Posterior vena cava (tissue), 2 donors: ENCODE results near the gene L3MBTL3. TPM values are rescaled to one million over a fixed set of nuclear protein-coding genes. Genes with fewer than 3 reads are reported as not detected.
"Not testable (repeated sequence)": the region's sequence is repeated elsewhere in the genome, so short reads cannot be mapped to it uniquely, and the experiment has no call there.

Source experiments
- DNase-seq: peaks from one replicate; pipeline ENCODE4 v3.0.0-alpha.2; 2020; ENCODE audit warnings: low spot score
- intact Hi-C, 2 donors: fragments of 100-400 bp; cut with DNase I; formaldehyde crosslinking; loops; one replicate each; pipeline versions ENCODE4 v1.14.1 to v1.14.2; 2022 to 2023
- total RNA-seq, 2 donors: library from RNA; stranded (reverse); fragmentation: NEBNext Ultra II Directional; extraction: Animal tissue kit (Norgen Biotek cat#: 25700); gene quantifications; one replicate each; pipeline ENCODE4 v1.2.1, GENCODE V29; 2021
- donor health status: DM: yes; HTN: yes; CAD: no.
- donor health status: DM: yes; HTN: yes; CAD: no.

Gene L3MBTL3
- total RNA-seq, 2 donors from 2014 or later = 6.4 to 10.5 TPM

DNA sequence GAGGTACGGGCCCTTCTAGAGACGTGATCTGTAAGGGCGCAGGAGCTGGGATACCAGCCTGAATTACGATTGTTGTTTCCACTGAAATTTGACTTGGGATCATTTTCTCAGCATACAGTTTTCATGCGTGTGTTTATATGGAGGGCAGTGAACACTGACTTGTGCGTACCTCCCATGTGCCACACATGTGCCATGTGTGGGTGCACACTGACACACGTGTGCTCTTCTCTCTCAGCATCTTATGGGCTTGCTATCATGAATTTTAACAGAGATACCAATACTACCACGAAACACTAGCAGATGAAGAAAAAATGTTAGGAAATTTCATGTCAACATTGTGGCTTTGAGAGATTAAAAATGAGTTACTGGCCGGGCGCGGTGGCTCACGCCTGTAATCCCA is 39.1 kb downstream of the L3MBTL3 start:
- intact Hi-C loops = loop anchor here in 1 of 2 donors (5.0 kb wide), 1 partner anchor 50 kb away; no protein-coding TSS in a partner anchor
- no peak for DNase-seq

DNA sequence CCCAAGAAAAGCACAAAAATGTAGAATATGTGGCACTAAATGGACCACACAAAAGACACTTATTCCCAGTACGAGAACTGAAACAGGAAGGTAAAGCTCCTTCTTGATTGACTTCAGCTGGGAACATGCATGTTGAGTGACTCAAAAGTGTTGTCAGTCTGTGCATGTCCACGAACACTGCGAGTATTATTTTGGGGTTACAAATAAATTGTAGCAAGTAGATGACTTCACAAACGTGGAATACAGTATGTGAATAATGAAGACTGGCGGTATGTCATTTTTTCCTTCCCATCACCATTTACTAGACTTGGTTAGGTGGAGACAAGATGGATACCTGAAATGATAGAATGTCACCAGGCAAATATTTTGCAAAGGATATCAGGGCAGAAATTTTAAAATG is 45.4 kb downstream of the L3MBTL3 start:
- intact Hi-C loops = no loop called here
- no peak for DNase-seq

DNA sequence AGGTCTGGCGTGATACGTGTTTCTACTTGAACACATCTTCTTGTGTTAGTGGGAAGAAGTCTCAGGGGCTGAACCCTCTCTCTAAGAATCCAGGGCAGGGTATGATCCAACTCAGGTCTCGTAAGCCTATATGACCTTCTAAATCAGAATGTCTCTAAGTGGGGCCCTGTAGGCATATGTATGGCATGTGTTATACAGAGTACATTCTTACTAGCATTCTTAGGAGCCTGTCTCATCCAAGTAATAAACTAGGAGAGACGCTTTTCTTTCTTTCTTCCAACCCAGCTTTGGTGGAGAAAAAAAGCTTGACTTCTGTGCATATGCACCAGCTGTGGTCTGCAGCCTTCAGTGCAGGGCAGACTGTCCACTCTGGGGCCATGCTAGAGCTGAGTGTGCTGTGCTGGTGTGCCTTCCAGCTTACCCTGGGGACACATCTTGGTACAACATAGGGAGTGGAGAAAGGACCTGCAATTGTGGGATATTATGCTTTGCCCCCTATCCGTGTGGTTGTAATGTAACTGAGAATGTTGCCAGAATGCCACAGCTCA is 47.3 kb downstream of the L3MBTL3 start:
- DNase-seq = no peak
- intact Hi-C loops = no loop called here

DNA sequence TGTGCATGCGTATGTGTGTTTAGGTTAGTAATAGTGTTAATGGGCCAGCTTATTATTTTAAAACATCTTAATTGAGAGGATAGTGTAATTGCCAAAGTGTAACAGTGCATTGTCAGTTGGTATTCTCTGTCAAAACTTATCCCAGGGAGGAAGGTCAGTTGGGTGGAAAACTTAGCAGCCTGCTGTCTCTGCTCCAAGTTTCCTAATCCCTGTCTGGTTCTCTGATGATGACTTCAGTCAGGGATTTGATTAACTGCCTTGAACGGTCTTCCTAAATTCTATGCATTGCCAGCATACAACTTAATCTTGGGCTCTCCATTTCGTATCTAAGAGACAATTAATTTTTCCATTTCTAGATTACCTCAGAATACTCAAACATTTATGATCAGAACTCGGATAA is 51.1 kb downstream of the L3MBTL3 start:
- no peak for DNase-seq
- intact Hi-C loops = no loop called here

DNA sequence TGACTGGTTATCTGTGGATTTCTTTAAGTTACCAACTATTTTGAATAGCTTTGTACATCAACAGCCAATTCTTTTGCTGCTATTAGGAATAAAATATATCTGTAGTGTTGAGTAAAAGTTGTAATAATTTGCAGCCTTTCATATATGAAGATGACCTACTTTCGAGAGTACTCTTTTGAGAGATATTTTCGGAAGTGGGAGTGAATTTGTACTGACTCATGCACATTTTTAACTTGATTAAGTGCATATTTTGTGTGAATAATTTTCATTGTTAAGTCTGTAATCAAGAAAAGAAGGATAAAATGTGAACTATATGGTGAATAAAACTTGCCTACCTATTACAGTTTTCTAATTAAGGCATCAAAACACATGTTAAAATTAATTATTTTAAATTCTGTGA is 51.9 kb downstream of the L3MBTL3 start:
- intact Hi-C loops = no loop called here
- no peak for DNase-seq

DNA sequence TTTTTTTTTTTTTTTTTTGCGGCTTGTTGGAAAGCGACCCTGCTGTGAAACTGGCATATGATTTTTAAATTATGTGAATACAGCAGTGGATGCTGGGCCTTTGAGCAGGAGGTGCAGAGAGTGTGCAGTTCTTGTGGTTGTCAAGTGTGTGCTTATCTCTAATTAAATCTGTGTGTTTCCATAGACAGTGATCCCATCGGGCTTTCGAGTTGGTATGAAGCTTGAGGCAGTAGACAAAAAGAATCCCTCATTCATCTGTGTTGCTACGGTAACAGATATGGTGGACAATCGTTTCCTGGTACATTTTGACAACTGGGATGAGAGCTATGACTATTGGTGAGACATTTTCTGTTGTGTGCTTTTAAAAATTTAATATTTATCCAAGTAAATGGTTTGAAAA is 52.4 kb downstream of the L3MBTL3 start:
- DNase-seq = no peak
- intact Hi-C loops = no loop called here

DNA sequence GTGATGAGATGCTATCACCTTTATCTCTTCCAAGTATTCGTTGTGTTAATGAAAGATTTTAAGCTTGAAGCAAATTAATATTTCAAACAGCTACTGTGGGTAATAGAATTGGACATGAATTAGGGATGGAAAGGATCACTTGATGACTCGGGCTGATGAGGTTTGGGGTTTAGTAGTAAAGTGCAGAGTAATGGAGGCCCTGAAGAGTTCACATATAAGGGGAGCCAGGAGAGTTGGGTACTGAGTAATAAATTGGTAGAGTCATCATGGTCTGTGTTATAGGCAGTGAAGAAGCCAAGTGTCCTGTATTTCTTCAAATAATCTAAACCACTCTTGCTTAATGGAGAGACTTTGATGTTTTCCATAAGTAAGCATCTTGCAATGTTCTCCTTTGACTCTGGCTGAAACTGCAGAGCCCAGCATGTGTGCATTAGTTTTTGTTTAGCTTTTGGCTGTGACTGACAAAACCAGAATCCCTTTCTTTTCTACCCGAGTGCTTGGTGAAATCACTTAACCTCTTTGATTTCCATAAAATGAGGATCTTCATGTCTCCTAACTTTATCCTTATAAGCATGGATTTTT is 57.6 kb downstream of the L3MBTL3 start:
- intact Hi-C loops = no loop called here
- DNase-seq = no peak

DNA sequence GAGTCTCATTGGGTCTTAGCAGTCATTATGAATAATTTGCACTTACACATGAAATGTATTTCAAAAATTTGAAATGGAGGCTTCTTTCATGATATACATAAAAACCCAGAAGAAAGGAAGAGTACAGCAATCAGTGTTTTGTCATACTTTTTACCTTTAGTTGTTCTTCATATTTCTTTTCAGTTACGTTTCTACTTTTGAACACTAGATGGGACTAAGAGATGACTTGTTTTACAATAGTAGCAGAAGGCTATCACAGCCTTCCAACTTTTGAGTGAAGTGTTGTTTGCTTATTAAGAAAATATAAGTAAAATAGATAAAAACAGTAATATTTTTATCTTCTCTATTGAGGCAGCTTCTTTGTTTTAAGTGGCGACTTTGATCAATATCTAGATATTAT is 58.1 kb downstream of the L3MBTL3 start:
- DNase-seq = no peak
- intact Hi-C loops = no loop called here

DNA sequence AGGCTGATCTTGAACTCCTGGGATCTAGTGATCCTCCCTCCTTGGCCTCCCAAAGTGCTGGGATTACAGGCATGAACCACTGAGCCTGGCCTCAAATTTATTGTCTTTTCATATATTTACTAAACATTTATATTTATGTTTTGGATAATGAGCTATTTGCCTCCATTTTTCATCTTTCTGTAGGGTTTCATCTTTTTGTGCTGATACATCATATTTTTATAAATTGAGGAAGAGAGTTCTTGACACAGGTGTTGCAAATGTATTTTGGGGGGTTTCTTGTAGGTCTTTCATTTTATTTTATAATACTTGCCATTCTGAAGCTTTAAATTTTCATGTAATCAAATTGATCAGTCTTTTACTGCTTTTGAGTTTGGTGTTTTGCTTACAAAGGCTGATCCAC is 72.4 kb downstream of the L3MBTL3 start:
- no peak for DNase-seq
- intact Hi-C loops = no loop called here

DNA sequence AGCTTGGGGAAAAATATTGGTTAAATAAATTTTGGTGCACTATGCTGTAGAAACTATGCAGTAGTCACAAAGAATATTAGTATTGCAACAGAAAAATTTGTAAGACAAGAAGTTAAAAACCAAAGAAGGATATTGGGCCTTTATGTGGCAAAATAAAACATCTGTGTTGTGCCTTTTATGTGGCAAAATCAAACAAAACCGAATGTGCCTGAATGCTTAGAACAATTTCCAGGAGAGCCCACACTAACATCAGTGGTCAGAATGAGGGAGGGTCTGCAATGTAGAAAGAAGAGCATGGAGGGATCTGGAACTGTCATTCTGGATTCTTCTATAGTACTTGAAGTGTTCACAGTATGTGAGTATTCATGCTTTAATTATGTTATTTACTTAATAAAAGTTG is 75.2 kb downstream of the L3MBTL3 start:
- intact Hi-C loops = no loop called here
- DNase-seq = no peak

DNA sequence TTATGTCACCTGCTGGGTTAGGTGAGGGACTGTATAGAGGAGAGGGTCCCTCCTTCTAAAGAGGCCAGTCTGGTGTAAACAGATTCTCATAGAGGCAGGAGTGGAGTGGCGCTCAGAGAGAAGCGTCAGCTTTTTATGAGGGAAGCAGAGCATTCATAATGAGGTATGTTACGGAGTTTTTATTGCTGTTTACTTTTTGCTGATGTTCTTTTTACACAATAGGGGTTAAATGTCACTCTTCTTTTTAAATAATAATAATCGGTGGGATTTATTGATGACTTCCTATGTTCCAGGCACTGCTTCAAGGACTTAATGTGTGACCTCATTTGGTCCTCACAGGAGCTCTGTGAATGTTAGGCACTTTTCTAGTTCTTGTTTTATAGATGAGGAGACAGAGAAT is 79.9 kb downstream of the L3MBTL3 start:
- DNase-seq = no peak
- intact Hi-C loops = loop anchor here in 1 of 2 donors (5.0 kb wide), 1 partner anchor 1546 kb away; no protein-coding TSS in a partner anchor

DNA sequence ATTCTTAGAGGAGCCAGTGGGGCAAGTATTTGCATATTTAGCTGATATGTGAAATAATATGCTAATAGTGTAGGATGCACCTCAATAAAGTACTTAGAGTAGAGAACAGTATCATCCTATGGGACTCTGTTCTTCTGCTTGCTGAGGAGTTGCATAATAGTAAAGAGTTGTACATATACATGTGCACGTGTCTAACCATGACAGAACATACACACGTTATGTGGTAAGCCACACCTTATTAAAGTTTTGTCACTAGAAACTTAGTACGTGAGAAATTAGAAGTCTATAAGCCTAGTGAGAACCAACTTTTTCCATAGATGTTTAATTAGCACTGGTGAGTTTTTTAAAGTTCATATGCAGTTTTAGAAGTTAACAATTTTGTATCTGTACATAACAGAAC is 80.7 kb downstream of the L3MBTL3 start:
- DNase-seq = no peak
- intact Hi-C loops = loop anchor here in 1 of 2 donors (5.0 kb wide), 1 partner anchor 1547 kb away; no protein-coding TSS in a partner anchor

DNA sequence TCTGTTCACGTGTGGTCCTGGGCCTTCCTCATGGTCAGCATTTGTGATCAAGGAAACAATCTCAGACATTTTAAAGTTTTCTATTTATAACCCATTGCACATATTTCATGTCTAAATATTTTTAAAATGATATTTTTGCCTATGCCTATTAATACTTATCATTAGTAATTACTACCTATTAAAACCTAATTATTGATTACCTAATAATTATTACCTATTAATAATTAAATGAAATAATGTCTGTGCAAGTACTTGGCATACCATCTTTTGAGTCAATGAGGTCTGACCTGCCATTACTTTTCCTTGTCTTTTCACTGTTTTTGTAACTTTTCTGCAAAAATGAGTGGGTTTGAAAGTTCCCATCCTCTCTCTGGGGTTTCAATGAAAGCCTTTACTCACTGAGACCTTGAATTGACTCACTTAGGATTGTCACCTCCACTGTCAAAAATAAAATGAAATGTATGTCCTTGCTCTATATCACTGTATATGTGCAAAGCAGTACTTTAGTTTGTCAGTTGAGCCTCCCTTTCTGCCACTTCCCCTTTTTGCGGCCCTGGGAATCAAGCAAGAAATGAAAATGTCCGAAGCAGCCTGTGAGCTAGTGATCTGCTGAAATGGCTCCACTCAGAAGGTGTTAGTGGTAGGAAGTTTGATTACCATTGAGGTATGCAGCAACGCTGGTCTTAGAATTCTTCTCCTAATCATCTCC is 87.8 kb downstream of the L3MBTL3 start:
- DNase-seq = no peak
- intact Hi-C loops = loop anchor here in 1 of 2 donors (5.0 kb wide), 1 partner anchor 49 kb away; no protein-coding TSS in a partner anchor

DNA sequence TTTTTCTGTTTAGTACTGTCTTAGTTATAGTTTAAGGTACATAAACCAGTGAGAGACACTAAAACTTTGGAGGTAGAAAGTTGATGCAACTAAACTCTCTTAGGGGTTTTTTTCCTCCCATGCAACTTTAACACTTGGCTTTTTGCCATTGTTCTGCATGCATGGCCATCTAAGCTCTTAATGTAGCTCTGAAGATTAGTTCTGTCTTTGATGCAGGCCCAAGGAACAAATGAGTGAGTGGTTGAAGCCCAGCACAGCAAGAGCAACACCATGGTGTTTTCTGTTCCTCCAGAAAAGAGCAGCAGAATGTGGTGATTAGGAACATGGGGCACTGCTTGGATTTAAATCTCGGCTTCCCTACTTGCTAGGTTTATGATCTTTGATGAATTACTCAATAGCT is 89.3 kb downstream of the L3MBTL3 start:
- intact Hi-C loops = loop anchor here in 1 of 2 donors (5.0 kb wide), 1 partner anchor 50 kb away; no protein-coding TSS in a partner anchor

DNA sequence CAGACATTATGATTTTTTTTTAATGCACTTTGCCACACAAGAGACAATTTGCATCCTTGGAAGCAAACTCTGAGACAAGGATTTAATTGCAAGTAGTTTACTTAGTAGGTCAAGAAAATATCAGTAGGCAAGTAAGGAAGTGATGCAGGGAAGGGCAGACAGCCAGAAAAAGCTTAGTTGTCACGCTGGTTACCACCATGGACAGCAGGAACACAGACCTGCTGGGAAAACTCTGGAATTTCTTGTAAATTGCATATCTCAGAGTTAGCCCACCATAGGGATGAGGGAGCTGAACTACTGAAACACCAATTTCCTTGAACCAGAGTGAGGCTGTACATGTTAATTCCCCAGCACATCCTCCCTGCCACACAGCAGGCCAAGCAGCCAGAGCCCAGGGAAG is 92.7 kb downstream of the L3MBTL3 start:
- intact Hi-C loops = no loop called here
- no peak for DNase-seq

More for the DNA sequence above, 89.3 kb downstream of the L3MBTL3 start:
- no peak for DNase-seq

DNA sequence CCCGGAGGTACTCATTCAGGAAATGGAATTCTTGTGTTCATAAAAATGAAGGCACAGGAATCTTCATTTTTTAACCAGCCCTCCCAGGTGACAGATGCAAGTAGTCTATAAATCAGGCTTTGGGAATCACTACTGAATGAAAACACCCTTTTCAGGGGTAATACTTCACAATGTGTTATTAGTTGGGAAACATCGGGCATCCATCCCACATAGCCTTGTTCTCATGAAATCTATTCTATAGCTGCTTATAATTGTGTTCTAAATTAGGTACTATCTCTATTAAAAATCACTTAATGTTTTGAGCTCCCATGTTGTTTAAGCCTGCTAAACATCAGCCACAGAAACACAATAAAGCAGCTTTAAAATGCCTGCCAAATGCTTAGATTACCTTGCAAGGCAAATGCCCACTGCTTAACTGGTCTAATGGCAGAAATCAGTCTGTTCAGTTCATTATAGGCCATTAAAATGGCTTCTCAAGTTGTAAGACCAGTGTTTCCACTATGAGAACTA is 94.9 kb downstream of the L3MBTL3 start:
- intact Hi-C loops = no loop called here
- DNase-seq = no peak

DNA sequence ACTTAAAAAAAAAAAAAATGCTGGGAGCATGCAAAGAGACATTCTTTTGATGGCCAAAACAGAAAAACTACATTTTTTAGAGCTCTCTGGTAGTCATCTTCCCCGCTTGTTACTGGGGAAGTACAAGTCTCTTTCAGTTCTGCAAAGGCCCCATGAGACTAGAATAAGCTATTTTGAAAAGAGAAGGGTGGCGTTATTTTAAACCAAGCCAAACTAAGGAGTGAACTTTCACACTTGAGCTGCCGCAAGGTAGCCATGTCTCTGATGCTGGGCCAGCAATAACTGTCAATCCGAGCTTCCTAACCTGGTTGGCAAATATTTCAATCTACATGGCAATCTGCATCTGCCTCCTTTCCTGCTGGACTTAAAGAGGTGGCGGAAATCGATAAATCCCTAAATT is 96.7 kb downstream of the L3MBTL3 start:
- intact Hi-C loops = no loop called here
- DNase-seq = no peak

DNA sequence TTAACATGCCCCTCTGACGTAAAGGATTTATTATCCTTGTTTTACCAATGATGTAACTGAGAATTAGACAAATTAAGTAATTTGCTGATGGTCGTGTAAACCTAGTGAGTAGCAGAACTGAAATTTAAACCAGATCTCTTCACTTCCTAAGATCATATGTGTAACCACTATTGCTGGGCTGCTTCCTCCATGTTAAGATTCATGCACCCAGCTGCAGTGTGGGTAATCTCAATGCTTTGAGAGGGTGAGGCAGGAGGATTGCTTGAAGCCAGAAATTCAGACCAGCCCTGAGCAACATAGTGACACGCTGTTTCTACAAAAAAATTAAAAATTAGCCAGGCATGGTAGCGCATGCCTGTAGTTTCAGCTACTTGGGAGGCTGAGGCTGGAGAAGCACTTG is 97.9 kb downstream of the L3MBTL3 start:
- intact Hi-C loops = no loop called here

DNA sequence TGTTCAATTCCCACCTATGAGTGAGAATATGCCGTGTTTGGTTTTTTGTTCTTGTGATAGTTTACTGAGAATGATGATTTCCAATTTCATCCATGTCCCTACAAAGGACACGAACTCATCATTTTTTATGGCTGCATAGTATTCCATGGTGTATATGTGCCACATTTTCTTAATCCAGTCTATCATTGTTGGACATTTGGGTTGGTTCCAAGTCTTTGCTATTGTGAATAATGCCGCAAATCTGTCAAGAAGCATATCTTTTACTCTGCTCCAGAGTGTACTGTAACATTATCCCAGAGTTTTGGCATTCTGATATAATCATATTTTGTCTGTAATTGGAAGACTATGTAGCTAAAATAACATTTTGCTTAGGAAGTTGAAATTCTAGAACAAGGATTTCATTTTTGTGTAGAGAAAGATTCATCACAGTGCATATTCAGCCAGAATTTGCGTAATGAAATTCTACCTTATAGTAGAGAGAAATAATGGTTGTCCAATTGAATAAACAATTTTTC is 98.9 kb downstream of the L3MBTL3 start:
- intact Hi-C loops, DNase-seq: not testable (repeated sequence)

More for the DNA sequence above, 97.9 kb downstream of the L3MBTL3 start:
- no peak for DNase-seq

DNA sequence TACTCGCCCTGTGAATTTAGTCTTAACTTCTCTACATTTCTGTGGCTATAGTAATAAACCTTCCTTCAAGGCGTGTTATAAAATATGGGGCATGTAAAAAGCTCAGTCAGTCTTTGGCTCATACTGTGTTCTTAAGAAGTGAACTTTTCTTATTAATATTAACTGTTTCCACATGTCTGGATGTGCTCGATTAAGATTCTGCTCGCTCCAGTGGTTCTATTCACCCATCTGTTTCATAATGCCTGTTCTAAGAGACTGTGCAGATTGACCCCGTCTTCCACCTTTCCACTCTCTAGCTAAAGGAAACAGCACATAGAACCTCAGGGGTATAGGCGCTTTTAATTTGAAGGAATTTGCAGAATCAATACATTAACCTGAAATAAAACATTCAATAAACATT is 99.9 kb downstream of the L3MBTL3 start:
- no peak for DNase-seq
- intact Hi-C loops = no loop called here
